MV-4-11 (cell line): ENCODE measurements around the gene GUCY2F.
A peak's percentile ranks its signal among the peaks of the same experiment; 100 is the strongest.

Experiments used
- DNase-seq: peaks from one replicate; lab custom pipeline; 2025; lab: John Stamatoyannopoulos, UW

Gene GUCY2F

DNA sequence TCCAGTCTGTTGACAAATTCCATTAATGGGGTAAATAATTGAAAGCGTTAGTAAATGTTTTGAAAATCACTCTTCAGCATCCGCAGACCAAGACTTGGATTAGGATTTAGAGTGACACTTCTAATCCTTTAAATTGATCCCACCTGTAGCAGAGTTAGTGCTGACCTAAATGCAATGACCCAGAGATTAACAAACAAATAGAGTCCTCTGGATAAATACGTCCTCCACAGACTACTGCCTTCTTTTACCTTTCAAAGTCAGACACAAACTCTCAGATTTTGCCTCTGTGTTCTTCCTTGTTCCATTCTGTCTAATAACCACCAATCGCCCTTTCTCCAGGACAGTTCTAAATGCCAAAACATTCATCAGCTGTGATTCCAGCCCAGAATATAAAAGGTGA lies at the start of gene GUCY2F:
GUCY2F (minus strand) TSS at position 101 of the 400 bp plus-strand sequence. CDS start 6,150 bp downstream, outside the sequence.
- no peak for DNase-seq

DNA sequence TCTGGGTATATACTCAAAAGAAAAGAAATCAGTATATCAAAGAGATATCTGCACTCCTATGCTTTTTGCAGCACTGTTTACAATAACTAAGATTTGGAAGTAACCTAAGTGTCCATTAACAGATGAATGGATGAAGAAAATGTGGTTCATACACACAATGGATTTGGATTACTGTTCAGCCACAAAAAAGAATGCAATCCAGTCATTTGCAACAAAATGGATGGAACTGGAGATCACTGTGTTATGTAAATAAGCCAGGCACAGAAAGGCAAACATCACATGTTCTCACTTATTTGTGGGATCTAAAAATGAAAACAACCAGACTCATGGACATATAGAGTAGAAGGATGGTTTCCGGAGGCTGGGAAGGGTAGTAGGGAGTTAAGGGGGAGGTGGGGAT lies 37.1 kb upstream of the GUCY2F start:
- no peak for DNase-seq

DNA sequence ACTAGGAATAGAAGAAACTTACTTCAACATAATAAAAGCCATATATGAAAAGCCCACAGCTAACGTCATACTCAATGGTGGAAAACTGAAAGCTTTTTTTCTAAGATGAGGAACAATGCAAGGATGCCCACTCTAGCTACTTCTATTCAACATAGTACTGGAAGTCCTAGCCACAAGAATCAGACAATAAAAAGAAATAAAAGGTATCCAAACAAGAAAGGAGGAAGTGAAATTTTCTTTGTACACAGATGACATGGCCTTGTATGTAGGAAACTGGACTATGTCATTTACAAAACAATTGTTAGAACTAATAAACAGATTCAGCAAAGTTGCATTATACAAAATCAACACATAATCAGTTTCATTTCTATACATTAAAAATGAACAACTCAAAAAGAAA lies 29.2 kb upstream of the GUCY2F start:
- no peak for DNase-seq

DNA sequence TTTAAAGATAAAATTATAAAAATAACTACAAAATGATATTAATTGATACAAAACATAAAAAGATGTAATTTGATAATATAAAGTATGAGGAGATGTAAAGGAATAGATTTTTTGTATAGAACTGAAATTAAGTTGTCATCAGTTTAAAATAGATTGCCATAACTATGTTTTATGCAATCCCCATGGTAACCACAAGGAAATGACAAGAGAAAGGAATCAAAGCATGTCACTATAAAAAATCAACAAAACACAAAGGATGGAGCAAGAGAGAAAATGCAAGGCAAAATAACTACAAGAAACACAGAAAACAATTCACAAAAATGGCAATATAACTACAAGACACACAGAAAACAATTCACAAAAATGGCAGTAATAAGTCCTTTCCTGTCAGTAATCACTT lies 27.0 kb upstream of the GUCY2F start:
- DNase-seq: no peak

DNA sequence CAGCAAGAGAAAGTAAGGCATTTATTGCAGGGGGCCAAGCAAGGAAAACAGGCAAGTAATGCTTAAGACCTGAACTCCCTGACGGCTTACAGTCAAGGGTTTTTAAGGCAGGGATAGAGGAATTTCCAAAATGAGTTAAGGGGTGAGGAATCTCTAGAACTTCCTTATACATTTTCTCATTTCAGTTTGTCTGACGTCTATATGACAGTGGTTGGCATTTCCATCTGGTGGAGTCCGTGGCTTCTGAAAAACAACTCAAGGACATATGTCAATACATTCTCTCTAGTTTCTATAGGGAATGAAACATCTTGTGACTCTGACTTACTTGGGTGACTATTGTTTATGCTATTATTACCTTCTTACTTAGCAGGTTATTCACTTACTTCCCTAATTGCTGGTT lies 19.3 kb upstream of the GUCY2F start:
- no peak for DNase-seq

DNA sequence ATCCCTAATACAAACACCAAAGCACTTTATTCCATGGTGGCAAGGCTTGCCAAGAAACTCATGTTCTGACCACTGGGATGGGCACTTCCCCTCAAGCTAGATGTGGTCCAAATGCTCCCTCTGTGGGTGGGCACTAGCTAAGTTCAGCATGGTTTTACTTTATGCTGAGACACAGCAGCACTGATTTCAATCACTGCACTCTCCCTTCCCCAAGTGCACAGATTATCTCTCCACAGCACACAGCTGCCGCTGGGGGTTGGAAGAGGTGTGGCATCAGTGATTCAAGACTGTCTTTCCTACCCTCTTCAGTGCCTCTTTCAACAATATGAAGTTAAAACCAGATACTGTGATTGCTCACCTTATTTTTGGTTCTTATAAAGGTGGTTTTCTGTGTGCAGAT lies 16.5 kb upstream of the GUCY2F start:
- no peak for DNase-seq

DNA sequence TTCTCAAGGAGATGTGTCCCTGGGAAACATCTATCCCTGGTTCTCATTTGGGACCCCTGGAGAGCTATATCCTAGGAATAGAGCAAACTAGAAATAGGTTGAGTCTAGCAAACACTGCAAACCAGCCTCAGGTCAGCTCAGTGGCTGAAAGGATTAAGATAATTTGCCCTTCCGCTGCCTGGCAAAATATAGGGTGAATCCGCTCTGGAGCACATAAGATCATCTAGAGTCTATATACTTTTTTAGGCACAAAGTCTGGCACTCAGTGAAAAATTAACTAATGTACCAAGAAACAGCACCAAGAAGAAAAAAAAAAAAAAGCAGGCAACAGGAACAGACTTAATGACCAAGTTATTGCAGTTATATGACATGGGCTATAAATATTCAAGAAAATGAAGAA lies 7.3 kb upstream of the GUCY2F start:
- no peak for DNase-seq

DNA sequence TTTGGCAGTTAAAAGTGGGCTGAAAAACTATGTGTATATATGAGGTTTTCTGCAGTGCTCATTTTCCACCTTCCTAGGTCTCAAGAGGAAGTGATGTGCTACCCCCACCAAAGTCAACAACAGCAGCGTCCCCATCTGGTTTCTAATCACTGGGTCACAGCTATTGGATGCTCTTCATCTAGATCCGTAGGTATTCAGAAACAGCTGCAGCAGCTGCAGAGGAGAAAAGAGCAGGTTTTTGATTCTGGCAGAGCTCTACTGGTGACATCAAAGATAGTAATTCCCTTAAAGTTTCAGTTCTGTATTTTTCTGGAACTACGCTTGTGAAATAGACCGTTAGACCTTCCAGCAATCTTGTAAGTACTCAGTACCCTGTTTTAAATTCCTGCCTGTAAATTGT lies 5.8 kb upstream of the GUCY2F start:
- DNase-seq: peak; percentile 88

DNA sequence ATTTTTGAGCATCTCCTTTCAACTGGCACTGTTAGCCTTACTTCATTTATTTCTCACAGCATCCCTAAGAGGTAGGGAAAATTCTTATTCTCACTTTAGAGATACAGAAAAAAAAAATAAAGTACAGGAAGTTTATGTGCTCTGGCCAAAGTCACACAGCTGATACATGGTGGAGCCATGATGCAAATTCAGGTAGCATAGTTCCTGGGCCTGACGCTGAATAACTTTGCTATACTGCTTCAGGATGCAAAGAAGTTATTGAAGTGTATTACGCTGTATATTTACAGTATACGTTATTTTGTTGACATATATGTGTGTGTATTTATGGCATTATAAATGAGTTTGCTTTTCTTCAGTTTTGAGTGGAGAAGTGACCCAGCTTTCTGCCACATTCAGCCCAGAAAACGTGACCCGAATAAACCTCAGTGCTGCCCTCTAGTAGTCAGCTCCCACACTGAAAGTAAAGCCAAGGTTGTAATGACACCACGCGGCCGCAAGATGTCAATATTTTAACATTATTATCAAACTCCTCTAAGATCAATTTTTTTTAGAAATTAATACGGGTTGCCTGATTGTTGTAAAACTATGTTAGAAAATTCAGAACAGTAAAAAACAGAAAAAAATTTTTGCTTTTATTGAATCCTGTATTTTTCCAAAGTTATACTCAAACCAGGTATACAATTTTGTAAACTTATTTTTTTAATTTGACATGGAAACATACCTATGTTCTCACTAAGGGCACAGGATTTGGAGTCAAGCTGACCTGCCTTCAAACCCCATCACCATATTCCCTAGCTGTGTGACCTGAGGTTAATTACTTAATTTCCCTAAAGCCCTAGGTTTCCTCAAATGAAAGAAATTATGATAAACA lies 3.8 kb upstream of the GUCY2F start:
- peak; percentile 64 for DNase-seq

DNA sequence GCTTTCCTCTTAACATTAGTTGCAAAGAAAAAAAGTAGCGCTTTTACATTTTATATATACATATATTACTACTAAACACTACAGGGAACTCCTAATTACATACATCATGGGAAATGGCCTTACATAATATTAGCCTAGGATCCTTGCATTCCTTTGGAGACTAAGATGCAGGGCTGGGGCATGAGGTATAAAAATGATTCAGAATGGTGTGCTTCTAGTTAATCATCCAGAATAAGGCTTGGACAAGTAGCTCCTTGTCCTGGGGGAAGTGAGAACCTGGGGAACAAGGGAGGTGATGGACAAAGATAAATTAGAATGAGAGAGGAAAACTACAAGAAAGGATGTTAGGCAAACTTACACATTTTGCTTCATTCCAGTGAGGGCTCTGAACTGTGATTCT lies 3.0 kb upstream of the GUCY2F start:
- DNase-seq: no peak

DNA sequence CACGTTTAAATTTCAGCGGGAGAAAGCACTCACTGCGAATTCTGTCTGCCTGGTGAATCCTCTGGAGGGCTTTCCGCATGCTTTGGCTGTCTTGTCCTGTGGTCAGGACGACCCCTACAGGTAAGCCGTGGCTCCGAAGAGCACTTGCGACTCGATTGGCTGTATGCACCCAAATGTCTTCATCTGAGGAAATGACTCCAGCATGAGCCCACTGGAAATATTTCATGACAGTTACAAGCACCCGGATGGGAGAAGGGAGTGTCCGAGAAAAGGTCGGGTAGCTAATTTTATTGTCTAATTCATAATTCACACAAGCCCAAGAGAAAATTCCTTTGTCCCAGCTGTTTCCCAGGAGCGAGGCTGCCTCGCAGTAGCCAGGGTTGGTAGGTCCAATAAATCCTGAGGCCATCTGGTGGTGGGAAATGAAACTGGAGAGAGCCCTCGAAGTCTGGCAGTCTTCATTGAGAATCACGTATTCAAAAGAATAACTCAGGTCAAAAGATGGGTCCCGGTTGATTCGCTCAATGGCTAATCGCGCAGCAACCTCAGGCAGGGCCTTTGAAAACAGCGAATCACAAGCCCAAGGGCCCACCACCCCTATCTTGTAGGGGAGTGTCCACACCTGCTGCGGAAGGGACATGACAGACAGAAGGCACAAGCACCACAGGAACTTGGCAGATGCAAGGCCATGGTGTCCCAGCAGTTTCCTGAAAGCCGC lies 6.6 kb downstream of the GUCY2F start:
- DNase-seq: peak; percentile 17

DNA sequence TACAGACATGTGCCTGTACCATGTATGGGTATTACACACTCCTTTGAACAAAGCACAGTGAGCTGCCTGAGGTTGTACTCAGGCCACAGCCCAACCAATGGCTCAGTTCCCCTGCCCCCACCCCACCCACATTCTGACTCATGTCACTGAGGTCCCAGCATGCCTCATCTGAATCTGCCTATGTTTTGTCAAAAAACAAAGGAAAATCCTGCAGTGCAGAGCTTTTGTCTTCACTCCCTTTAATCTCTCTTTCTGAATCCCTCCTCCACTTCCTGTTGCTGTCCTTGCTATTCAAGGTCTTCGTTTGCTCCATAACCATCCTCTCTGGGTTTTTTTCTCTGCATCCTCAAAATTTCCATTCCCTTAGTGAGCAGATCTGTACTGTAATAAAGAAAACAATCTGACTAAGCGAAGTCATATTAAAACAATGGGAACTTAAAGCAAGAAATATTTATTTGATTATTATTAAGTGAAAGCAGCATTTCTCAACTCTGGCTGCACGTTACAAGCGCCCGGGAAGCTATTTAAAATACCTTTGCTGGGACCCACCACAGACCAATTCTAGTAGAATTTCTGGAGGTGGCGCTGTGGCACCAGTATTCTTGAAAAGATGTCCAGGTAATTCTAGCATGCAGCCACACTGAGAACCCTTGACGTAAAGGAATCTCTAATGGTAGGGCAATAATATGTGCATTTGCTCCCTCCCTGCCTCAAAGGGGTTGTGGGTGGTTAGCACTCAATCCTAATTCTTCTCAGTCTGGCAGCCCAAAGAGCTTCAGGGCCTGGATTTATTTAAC lies 8.7 kb downstream of the GUCY2F start:
- DNase-seq: peak; percentile 53

DNA sequence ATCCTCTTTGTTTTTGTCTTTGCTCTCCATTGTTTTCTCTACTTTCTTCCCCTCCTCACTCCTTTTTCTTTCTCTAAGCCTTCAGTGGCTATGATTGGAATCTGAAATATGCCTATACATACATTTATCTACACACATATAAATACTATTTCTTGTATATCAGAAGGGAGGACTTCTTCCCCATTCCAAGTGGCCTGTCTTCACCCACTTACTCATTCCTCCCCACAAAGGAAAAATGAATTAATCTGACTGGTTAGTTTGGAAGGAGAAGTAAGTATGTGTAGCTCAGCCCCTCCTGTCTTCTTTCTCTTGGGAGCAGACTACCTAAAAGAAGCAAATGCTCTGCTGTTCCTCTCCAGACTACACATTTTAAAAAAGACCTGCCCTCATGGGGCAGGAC lies 17.7 kb downstream of the GUCY2F start:
- peak; percentile 2 for DNase-seq

DNA sequence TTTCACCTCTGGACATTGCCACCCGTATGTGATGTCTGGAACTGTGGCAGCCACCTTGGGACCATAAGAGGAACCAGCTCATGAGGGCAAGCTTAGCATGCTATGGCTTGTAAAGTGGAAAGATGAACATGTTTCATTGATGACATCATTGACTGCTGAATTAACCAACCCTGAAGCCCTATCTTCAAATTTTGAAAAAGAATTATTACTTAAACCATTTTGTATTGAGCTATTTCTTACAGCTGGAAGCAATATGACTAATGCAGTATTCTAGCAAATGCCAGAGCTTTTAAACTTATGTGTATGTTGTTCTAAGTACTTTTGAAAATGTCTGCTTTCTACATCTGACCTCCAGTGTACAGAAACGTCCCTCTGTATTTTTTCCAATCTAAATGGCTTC lies 18.1 kb downstream of the GUCY2F start:
- DNase-seq: no peak

DNA sequence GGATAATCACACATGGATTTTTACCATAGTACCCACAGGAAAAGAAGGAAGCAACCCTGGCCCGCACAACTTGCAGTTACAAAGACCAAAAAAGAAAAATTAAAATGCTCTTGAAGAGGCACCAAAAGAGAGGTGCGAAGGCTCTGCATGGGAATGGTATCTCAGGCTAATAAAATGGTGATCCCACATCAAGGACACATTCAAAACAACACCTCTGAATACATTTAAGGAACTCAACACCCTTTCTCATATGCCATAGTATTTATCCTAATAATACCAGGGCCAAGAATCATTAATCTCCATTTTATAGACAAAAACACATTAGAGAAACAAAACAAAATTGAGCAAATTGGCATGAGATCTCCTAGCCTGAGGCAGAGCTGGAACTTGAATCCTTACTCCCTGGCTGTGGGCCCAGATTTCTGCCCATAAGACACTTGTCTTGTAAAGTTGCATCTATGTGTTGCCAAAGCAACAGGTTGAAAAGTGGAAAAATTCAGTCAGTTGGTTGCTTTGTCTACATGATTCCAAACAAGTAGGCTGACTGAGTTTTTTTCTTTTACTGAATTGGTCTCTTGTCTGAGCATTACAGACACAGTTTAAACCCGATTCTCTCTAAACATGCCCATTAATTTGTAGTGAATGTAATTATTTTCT lies 33.5 kb downstream of the GUCY2F start:
- DNase-seq: no peak

DNA sequence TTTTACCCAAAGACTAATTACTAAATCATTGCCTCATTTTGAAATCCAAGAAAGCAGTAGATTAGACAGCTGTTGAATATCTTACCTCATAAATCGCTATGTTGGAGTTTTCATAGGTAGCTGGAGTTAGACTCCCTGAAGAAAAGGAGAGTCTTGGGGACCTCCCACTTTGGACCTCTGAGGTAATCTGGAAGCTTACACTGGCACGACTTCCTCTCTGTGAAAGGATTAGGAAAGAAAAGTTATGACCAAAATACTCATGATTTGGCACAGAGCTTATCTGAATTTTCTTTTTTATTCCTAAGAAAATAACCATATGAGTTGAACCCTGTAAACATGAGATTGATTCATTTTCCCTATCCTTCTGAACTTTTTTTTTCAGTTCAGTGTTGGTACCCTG lies 40.6 kb downstream of the GUCY2F start:
- peak; percentile 35 for DNase-seq

DNA sequence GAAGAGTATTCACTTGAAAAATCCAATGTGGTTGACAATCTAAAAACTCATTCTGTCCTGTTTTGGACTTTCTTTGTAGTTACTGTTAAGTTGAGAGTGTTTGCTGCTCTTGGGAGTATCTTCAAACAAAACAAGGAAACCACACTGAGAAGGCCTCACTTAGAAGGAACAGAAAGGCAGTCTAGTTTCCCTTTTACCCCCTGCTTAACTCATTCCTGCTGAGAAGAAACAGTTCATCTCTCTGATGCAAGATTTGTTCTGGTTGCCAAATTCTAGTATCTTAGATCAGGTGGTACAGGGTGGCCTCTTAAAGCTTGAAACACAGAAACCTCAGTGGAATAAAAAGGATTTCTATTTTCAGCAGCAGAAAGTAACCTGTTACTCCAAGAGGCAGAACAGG lies 41.4 kb downstream of the GUCY2F start:
- DNase-seq: peak; percentile 92

DNA sequence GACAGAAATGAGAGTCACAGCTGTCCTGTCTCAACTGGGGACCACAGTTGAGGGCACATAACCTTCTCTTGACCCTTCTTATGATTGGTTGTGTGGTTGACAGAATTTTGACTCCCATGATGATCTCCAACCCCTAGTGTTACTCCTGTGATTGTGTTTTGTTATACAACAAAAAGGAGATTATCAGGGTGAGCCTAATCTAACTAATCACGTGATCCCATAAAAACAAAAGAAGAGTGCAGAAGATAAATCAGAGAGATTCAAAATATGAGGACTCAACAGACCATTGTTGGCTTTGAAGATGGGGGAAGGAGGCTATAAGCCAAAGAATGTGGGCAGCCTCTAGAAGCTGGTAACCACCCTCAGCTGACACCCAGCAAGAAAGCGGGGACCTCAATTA lies 72.7 kb downstream of the GUCY2F start:
- peak; percentile 29 for DNase-seq

DNA sequence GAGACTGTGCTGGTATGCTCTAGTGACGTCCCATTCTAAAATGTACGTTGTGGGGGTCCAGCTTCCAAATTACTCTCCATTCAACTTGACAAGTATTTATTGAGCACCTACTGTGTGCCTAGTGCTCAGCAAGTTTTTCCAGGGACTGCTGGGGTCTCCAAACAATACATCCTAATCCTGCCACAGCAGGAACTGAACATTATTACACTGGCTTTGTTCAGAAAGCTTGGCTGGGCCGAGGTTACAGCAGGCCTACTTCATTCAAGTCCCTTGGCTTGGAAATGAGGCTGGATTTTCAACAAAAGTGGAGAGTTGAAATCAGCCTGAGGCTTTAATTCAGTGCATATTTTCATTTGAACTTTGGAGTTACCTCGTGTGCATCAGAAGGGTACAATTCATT lies 78.0 kb downstream of the GUCY2F start:
- DNase-seq: no peak

DNA sequence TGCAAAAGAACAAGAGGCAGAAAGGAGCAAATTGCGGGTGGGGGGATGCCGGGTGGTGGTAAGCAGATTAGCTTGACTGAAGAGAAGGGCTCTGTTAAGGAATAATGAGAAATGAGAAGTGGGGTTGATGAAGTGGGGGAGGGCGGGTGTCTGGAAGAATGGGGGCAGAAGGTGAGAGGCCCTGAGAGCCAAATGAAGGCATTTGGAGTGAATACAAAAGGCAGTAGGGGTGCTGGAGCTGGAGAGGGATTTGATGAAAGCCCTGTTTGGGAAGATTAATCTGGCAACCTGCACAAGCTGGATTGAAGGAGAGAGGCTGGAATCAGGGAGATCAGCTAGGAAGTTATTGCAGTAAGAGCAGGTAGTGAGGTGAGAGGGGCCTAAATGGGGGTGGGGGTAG lies 82.1 kb downstream of the GUCY2F start:
- DNase-seq: no peak

DNA sequence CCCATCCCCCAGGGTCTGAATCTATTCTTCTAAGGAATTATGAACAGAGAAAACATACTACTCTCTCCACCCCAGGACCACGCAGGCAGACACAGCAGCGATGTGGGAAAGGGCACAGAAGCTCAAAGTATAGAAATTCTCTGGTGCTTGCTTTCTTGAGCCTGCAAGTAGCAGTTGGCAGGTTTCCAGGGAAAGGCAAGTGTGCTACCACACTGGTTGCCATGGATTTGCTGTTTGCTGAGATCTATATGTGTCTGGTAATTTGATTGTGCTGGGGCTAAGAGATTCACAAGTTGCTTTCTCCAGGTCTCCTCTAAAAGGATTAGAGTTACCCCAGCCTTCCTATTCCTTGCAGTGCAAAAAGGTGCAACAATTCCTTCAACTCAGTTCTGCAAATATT lies 83.1 kb downstream of the GUCY2F start:
- no peak for DNase-seq

DNA sequence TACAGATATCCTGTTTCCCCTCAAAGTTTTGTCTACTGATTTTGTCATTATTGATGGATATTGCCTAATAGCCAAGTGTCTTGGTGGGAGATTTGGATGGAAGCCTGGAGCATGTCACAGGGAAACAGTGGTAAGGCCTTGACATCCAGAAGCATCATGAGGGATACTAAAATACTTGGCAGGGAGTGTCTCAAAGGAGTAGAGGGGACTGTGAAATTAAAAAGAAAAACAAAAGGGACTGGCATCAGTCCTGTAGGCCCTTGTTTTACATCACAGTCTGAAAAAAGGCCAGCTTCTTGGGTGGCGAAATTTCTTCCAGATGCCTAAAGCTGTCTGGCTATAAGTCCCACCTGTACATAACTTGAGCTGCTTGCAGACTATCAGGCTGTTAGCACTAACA lies 83.8 kb downstream of the GUCY2F start:
- no peak for DNase-seq
